Esophagus mucosa (tissue), 1 donor: ENCODE measurements around the gene PLPPR4. TPM values are rescaled to one million over a fixed set of nuclear protein-coding genes. Genes with fewer than 3 reads are reported as not detected.

Experiments
- ATAC-seq: fragments of 200-7000 bp; cut with Tn5 transposase; one replicate; pipeline ENCODE4 v1.9.1; 2020
- total RNA-seq: library from RNA; stranded (reverse); gene quantifications from one replicate; pipeline ENCODE4 v1.2.4, GENCODE V29; 2023
- donor health status: DM: yes; HTN: yes; CAD: no.

The PLPPR4 gene
- total RNA-seq, 1 donor from 2014 or later = 0.20 TPM

- no peak for ATAC-seq
Measured at GRCh38 chr1:99352821-99353220, 88.5 kb downstream of the PLPPR4 start.

GRCh38 chr1:99358770-99359169 lies 94.5 kb downstream of the PLPPR4 start:
- no peak for ATAC-seq
